Measurements from ENCODE around the gene MAPK6.

MAPK6 gene

DNA sequence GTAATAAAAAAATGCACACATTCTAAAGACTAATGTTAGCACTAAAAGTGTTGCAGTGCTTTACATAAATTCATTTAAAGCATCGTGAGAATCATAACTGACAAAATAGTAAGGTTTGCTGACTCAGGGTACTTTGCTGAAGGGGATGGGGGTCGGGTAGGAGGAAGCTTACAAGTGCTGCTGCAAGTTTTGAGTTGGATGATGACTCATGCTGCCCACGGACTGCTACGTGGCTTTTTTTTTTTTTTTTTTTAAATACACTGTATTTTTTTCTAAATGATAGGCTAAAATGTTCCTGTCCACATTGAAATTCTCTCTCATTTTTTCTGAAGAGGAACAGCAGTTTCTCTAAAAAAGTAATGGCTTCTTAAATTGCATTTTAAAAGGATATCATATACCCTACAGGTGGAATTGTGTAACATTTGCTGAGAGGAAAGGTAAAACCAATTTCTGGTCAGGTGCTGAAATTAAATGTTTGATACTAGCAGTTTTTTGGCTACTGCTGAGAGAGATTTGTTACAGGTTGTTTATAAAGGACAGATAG lies 2.2 kb downstream of the MAPK6 start (continued):
- TF ChIP-seq ZNF350 (tag by site-specific recombination; IDR thresholded peaks at IDR 0.05) (no peak), ZSCAN30 (tag by site-specific recombination; IDR thresholded peaks at IDR 0.05) (no peak), KLF1 (tag by site-specific recombination; IDR thresholded peaks at IDR 0.05) (no peak), ZNF426 (tag by site-specific recombination; IDR thresholded peaks at IDR 0.05) (no peak), SCRT1 (tag by site-specific recombination; IDR thresholded peaks at IDR 0.05; ENCODE audit: borderline replicate concordance) (peak; percentile 73; the same call in 1 of the 2 replicates), ZNF561 (tag by site-specific recombination; IDR thresholded peaks at IDR 0.05; ENCODE audit: borderline replicate concordance) (no peak), ZNF335 (tag by site-specific recombination; conservative IDR thresholded peaks at IDR 0.05) (peak; percentile 45), GLI2 (tag by site-specific recombination; IDR thresholded peaks at IDR 0.05; ENCODE audit: borderline replicate concordance, low read depth) (no peak), EGR2 (tag by site-specific recombination; IDR thresholded peaks at IDR 0.05; ENCODE audit: low read depth) (peak; percentile 62), ZNF600 (tag by site-specific recombination; IDR thresholded peaks at IDR 0.05) (no peak), ZFHX2 (tag by site-specific recombination; conservative IDR thresholded peaks at IDR 0.05) (peak; percentile 73), ZNF174 (tag by site-specific recombination; IDR thresholded peaks at IDR 0.05) (no peak), ZNF423 (tag by site-specific recombination; IDR thresholded peaks at IDR 0.05) (no peak), ZNF629 (tag by site-specific recombination; IDR thresholded peaks at IDR 0.05) (peak; percentile 44), WT1 (tag by site-specific recombination; IDR thresholded peaks at IDR 0.05) (0 out of 2 replicates have a peak, but pooled peaks have one; percentile 28), ZBTB8A (tag by site-specific recombination; IDR thresholded peaks at IDR 0.05) (peak; percentile 45), SP7 (tag by site-specific recombination; IDR thresholded peaks at IDR 0.05) (peak; percentile 66; the same call in 1 of the 2 replicates), ZBTB7A (tag by site-specific recombination; IDR thresholded peaks at IDR 0.05; ENCODE audit: low read depth) (no peak), GLIS1 (tag by site-specific recombination; IDR thresholded peaks at IDR 0.05) (peak; percentile 36; the same call in 1 of the 2 replicates)
- TF ChIP-seq, protein P1, sequence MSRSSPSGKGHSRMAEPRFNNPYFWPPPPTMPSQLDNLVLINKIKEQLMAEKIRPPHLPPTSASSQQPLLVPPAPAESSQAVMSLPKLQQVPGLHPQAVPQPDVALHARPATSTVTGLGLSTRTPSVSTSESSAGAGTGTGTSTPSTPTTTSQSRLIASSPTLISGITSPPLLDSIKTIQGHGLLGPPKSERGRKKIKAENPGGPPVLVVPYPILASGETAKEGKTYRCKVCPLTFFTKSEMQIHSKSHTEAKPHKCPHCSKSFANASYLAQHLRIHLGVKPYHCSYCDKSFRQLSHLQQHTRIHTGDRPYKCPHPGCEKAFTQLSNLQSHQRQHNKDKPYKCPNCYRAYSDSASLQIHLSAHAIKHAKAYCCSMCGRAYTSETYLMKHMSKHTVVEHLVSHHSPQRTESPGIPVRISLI (tag by site-specific recombination; IDR thresholded peaks at IDR 0.05), result peak; percentile 94
- TF ChIP-seq, protein P2, sequence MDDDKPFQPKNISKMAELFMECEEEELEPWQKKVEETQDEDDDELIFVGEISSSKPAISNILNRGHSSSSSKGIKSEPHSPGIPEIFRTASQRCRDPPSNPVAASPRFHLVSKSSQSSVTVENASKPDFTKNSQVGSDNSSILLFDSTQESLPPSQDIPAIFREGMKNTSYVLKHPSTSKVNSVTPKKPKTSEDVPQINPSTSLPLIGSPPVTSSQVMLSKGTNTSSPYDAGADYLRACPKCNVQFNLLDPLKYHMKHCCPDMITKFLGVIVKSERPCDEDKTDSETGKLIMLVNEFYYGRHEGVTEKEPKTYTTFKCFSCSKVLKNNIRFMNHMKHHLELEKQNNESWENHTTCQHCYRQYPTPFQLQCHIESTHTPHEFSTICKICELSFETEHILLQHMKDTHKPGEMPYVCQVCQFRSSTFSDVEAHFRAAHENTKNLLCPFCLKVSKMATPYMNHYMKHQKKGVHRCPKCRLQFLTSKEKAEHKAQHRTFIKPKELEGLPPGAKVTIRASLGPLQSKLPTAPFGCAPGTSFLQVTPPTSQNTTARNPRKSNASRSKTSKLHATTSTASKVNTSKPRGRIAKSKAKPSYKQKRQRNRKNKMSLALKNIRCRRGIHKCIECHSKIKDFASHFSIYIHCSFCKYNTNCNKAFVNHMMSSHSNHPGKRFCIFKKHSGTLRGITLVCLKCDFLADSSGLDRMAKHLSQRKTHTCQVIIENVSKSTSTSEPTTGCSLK (tag by site-specific recombination; IDR thresholded peaks at IDR 0.05), result no peak
- TF ChIP-seq, protein P3, sequence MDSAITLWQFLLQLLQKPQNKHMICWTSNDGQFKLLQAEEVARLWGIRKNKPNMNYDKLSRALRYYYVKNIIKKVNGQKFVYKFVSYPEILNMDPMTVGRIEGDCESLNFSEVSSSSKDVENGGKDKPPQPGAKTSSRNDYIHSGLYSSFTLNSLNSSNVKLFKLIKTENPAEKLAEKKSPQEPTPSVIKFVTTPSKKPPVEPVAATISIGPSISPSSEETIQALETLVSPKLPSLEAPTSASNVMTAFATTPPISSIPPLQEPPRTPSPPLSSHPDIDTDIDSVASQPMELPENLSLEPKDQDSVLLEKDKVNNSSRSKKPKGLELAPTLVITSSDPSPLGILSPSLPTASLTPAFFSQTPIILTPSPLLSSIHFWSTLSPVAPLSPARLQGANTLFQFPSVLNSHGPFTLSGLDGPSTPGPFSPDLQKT (IDR thresholded peaks at IDR 0.05; ENCODE audit: borderline replicate concordance, low read depth, low read length), result no peak
- TF ChIP-seq, protein P4, sequence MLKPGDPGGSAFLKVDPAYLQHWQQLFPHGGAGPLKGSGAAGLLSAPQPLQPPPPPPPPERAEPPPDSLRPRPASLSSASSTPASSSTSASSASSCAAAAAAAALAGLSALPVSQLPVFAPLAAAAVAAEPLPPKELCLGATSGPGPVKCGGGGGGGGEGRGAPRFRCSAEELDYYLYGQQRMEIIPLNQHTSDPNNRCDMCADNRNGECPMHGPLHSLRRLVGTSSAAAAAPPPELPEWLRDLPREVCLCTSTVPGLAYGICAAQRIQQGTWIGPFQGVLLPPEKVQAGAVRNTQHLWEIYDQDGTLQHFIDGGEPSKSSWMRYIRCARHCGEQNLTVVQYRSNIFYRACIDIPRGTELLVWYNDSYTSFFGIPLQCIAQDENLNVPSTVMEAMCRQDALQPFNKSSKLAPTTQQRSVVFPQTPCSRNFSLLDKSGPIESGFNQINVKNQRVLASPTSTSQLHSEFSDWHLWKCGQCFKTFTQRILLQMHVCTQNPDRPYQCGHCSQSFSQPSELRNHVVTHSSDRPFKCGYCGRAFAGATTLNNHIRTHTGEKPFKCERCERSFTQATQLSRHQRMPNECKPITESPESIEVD (tag by site-specific recombination; IDR thresholded peaks at IDR 0.05), result peak; percentile 83
- TF ChIP-seq, protein P5, sequence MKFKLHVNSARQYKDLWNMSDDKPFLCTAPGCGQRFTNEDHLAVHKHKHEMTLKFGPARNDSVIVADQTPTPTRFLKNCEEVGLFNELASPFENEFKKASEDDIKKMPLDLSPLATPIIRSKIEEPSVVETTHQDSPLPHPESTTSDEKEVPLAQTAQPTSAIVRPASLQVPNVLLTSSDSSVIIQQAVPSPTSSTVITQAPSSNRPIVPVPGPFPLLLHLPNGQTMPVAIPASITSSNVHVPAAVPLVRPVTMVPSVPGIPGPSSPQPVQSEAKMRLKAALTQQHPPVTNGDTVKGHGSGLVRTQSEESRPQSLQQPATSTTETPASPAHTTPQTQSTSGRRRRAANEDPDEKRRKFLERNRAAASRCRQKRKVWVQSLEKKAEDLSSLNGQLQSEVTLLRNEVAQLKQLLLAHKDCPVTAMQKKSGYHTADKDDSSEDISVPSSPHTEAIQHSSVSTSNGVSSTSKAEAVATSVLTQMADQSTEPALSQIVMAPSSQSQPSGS (tag by site-specific recombination; IDR thresholded peaks at IDR 0.05; ENCODE audit: low read depth), result no peak
- TF ChIP-seq, protein P6, sequence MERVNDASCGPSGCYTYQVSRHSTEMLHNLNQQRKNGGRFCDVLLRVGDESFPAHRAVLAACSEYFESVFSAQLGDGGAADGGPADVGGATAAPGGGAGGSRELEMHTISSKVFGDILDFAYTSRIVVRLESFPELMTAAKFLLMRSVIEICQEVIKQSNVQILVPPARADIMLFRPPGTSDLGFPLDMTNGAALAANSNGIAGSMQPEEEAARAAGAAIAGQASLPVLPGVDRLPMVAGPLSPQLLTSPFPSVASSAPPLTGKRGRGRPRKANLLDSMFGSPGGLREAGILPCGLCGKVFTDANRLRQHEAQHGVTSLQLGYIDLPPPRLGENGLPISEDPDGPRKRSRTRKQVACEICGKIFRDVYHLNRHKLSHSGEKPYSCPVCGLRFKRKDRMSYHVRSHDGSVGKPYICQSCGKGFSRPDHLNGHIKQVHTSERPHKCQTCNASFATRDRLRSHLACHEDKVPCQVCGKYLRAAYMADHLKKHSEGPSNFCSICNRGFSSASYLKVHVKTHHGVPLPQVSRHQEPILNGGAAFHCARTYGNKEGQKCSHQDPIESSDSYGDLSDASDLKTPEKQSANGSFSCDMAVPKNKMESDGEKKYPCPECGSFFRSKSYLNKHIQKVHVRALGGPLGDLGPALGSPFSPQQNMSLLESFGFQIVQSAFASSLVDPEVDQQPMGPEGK (tag by site-specific recombination; IDR thresholded peaks at IDR 0.05), result peak; percentile 72
- TF ChIP-seq, protein P7, sequence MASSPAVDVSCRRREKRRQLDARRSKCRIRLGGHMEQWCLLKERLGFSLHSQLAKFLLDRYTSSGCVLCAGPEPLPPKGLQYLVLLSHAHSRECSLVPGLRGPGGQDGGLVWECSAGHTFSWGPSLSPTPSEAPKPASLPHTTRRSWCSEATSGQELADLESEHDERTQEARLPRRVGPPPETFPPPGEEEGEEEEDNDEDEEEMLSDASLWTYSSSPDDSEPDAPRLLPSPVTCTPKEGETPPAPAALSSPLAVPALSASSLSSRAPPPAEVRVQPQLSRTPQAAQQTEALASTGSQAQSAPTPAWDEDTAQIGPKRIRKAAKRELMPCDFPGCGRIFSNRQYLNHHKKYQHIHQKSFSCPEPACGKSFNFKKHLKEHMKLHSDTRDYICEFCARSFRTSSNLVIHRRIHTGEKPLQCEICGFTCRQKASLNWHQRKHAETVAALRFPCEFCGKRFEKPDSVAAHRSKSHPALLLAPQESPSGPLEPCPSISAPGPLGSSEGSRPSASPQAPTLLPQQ (tag by site-specific recombination; IDR thresholded peaks at IDR 0.05), result 0 out of 2 replicates have a peak, but pooled peaks have one; percentile 31
